Thyroid gland (tissue), 4 donors: Measurements from ENCODE around the gene ANGEL2.

Source experiments
- CTCF ChIP-seq, 6 experiments: fragments of 200-600 bp in 3 of 6; fragments of 450-650 bp in 3 of 6; sonication (generic) in 3 of 6; IDR thresholded peaks; one replicate each; pipeline ENCODE4 v1.5.1; 2016 to 2019; ENCODE audit warnings: antibody characterized with exemption in 6 of 6, mild to moderate bottlenecking in 2 of 6, inconsistent platforms in 1 of 6, moderate library complexity in 1 of 6
- POLR2A ChIP-seq, 2 donors: fragments of 450-650 bp; IDR thresholded peaks; one replicate each; pipeline ENCODE4 v1.6.1; 2017; ENCODE audit warnings: antibody characterized with exemption in 2 of 2, mild to moderate bottlenecking in 2 of 2, moderate library complexity in 1 of 2

GRCh38 chr1:212958175-212958574 is 57.5 kb downstream of the ANGEL2 start:
- TF ChIP-seq CTCF (IDR thresholded peaks at IDR 0.05) (no peak), POLR2A (IDR thresholded peaks at IDR 0.05) (no peak)
